Dendritic cell treated with granulocyte-macrophage colony-stimulating factor and Interleukin-4, amounts not matched to agents 40 ng/mL and 50 ng/mL, for 4 days (primary cell): ENCODE measurements around the gene PDCD7.
"Not testable (repeated sequence)": the region's sequence is repeated elsewhere in the genome, so short reads cannot be mapped to it uniquely, and the experiment has no call there.

Source experiments
- H3K27ac Mint-ChIP-seq: one replicate; pipeline ENCODE4 v1.8.0; 2022; ENCODE audit warnings: mild to moderate bottlenecking, mixed read lengths
- H3K27me3 Mint-ChIP-seq: one replicate; pipeline ENCODE4 v1.8.0; 2022; ENCODE audit warnings: mild to moderate bottlenecking, mixed read lengths
- H3K36me3 Mint-ChIP-seq: one replicate; pipeline ENCODE4 v1.8.0; 2022; ENCODE audit warnings: low read depth, mixed read lengths
- H3K4me1 Mint-ChIP-seq: one replicate; pipeline ENCODE4 v1.8.0; 2022; ENCODE audit warnings: low read depth, mixed read lengths
- H3K4me3 Mint-ChIP-seq: one replicate; pipeline ENCODE4 v1.8.0; 2022; ENCODE audit warnings: mild to moderate bottlenecking, moderate library complexity, mixed read lengths
- H3K9me3 Mint-ChIP-seq: one replicate; pipeline ENCODE4 v1.8.0; 2022; ENCODE audit warnings: mixed read lengths
- intact Hi-C: fragments of 100-400 bp; cut with micrococcal nuclease; formaldehyde crosslinking; loops from one replicate; pipeline ENCODE4 v1.15.0; 2022

Gene PDCD7

DNA sequence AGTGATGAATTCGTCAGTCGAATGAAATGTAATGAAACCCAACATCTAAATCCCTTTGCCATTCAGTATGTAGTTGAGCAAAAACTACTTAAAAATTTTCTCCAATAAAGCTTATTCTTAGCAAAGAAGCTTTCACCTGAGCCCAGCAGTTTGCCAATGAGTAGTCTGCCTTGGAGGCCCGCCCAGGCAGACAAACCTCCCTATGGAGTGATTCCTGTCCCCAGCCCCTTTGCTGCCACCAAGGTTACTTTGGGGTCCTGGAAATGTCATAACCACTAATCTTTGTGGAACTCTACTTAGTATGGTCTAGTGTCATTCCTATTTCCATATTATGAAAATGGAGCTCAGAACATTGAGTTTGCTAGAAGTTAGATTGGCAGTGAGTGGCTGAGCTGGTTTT is 30.7 kb downstream of the PDCD7 start:
- Mint-ChIP-seq H3K4me1 (peaks cover 16% of the 10 kb centered on the region), H3K27ac (no peak overlapping the region), H3K9me3 (no peaks in the 10 kb centered on the region), H3K36me3 (peaks cover 94% of the 10 kb centered on the region), H3K27me3 (no peaks in the 10 kb centered on the region), H3K4me3 (no peak overlapping the region)
- intact Hi-C loops = loop anchor here (5.0 kb wide), 1 partner anchor 371 kb away; no protein-coding TSS in a partner anchor

DNA sequence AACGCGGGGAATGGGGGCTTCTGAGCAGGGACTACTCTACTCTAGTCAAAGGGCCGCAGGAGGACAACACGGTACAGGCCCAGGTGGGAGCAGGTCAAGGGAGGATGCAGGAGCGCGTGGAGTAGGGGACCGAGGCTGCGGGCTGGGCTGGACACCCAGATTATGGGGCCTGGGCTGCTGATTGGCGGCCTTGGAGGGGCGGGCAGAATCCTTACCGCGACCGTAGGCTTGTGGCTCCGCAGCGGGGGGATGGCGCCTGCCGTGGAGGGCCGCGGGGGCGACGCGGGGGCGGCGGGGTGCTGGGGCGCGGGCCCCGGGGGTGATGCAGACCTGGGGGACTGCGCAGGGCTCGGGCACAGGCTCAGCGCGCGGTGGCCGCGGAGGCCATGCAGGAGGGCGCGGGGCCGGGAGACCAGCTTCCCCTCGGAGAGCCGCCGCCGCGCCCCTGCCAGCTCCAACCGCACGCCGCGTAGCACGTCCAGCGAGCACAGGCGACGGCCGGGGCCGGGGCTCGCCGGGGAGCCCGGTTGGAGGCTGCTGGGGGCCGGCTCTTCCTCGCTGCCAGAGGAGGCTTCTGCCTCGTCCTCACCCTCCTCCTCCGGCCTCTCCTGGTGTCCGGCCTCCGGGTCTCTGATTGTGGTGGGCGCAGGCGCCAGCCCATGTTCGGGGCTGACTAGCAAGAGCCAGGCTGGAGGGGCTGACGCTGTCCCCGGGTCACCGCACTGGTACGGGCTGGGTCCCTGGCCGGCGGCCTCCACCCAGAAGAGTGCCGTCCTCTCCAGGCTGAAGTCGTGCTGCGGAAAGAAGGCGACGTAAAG is 31.5 kb downstream of the PDCD7 start:
- Mint-ChIP-seq H3K4me3 (peak overlapping the region; percentile 30), H3K4me1 (peaks cover 16% of the 10 kb centered on the region), H3K27me3 (no peaks in the 10 kb centered on the region), H3K36me3 (peaks cover 94% of the 10 kb centered on the region), H3K9me3 (no peaks in the 10 kb centered on the region), H3K27ac (peak overlapping the region; percentile 84)
- intact Hi-C loops = loop anchor here (1.0 to 5.0 kb wide), 3 partner anchors 48 to 370 kb away; no protein-coding TSS in a partner anchor

DNA sequence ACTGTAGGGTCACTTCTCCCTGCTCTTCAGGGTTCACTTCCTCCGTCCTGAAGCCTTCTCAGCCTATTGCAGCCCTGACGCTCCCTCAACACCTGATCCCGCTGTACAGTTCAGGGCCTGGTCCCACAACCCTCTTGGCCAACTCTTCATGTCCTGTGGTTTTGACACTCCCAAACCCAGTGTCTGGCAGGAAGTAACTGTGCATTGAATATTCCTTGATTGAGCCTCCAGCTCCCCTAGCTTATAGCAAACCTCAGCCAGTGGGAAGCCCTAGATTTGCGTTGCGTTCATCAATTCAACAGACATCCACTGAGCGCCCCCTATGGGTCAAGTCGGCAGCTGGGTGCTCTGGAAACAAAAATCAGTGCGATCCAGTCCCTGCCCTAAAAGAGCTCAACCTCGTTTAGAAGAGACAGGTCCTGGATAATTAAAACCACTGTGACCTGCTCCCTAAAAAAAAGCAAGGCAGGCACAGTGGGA is 32.2 kb downstream of the PDCD7 start:
- intact Hi-C loops = loop anchor here (1.0 to 5.0 kb wide), 3 partner anchors 47 to 369 kb away; no protein-coding TSS in a partner anchor
- Mint-ChIP-seq H3K4me1 (peaks cover 16% of the 10 kb centered on the region), H3K36me3 (peaks cover 96% of the 10 kb centered on the region), H3K4me3 (peak overlapping the region; percentile 52), H3K27ac (peak overlapping the region; percentile 84), H3K27me3 (no peaks in the 10 kb centered on the region), H3K9me3 (no peaks in the 10 kb centered on the region)

DNA sequence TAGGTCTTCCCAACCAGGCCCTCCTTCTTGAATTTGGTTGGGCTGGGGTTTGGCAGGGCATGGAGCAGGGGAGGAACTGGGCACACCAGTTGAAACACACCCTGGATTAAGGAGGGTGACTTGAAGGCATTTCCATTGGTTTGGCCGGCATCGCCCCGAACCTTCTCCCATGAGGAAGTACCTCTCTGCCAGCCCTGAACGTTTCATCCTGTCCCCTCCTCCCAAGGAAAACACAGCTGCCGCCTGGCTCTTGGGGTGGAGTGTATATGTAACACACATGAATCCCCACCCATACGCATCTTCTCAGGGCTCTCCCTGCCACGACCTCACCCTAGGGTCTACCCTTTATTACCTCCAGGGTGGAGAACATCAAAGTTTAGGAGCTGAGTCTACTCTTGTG is 33.2 kb downstream of the PDCD7 start:
- Mint-ChIP-seq H3K4me1 (peaks cover 16% of the 10 kb centered on the region), H3K36me3 (peaks cover 86% of the 10 kb centered on the region), H3K27me3 (no peaks in the 10 kb centered on the region), H3K27ac (no peak overlapping the region), H3K9me3 (no peaks in the 10 kb centered on the region), H3K4me3 (no peak overlapping the region)
- intact Hi-C loops = loop anchor here (2.0 to 5.0 kb wide), 2 partner anchors 68 to 368 kb away; no protein-coding TSS in a partner anchor

DNA sequence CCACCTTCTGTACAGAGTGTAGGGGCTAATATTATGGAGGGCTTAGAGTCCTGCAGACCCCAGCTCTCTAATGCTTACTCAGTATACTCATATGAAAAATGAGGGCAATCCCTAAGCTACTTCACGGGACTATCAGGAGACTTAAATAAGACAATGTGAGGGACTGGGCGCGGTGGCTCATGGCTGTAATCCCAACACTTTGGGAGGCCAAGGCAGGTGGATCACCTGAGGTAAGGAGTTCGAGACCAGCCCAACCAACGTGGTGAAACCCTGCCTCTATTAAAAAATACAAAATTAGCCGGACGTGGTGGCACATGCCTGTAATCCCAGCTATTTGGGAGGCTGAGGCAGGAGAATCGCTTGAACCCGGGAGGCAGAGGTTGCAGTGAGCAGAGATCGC is 33.8 kb downstream of the PDCD7 start:
- H3K4me3 Mint-ChIP-seq, H3K27me3 Mint-ChIP-seq, H3K9me3 Mint-ChIP-seq, H3K27ac Mint-ChIP-seq: not testable (repeated sequence)
- Mint-ChIP-seq H3K36me3 (peaks cover 80% of the 10 kb centered on the region), H3K4me1 (peaks cover 16% of the 10 kb centered on the region)
- intact Hi-C loops = loop anchor here (2.0 to 5.0 kb wide), 2 partner anchors 67 to 368 kb away; no protein-coding TSS in a partner anchor

DNA sequence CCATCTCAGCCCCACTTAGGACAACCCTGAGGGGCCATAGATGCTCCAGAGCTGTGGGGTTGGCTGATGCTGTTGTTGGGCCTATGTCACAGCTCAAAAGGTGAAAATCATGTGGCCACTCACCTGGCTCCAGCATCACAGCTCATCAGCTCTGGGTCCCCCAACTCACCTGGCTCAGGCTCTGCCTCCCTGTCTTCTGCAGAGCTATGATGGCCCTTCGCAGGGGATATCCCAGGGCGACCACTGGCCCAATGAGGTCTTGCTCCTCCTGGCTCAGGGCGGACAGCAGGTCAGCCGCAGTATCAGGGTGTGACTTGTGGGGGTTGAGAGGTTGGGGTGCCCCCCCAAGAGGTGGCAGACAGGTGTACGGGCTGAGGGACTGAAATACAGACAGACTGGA is 34.3 kb downstream of the PDCD7 start:
- no peak overlapping the region for H3K27ac Mint-ChIP-seq
- H3K9me3 Mint-ChIP-seq = no peaks in the 10 kb centered on the region
- no peak overlapping the region for H3K4me3 Mint-ChIP-seq
- H3K36me3 Mint-ChIP-seq = peaks cover 78% of the 10 kb centered on the region
- H3K27me3 Mint-ChIP-seq = no peaks in the 10 kb centered on the region
- H3K4me1 Mint-ChIP-seq = peaks cover 16% of the 10 kb centered on the region
- intact Hi-C loops = no loop called here

DNA sequence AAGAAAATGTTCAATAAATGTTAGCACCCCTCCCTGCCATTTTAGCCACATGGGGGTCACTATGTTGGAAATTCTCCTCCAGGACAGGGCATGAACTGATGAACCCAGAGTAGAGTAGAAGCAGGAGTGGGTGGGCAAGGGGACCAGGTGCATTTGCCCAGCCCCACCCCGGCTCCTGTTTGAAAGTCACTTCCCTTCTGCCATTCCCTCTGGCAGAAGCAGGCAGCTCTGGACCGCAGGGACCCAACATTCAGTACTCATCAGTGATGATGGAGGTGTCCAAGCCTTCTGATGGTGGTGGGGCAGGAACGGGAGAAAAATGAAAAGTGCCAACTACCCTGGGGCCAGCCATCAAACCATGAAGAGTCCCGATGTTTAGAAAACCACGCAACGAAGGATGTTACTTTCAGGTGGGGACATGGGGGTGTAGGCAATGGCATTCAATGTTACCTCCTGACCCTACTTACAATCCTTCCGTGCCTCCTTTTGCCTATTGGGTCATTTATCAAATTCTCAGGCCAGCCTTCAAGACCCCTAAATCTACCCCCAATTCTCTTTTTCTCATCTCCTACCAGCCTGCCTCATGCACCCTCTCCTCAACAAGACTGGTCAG is 35.9 kb downstream of the PDCD7 start:
- Mint-ChIP-seq H3K4me3 (no peak overlapping the region), H3K4me1 (peaks cover 16% of the 10 kb centered on the region), H3K27ac (no peak overlapping the region), H3K27me3 (no peaks in the 10 kb centered on the region), H3K9me3 (no peaks in the 10 kb centered on the region), H3K36me3 (peaks cover 75% of the 10 kb centered on the region)
- intact Hi-C loops = no loop called here

DNA sequence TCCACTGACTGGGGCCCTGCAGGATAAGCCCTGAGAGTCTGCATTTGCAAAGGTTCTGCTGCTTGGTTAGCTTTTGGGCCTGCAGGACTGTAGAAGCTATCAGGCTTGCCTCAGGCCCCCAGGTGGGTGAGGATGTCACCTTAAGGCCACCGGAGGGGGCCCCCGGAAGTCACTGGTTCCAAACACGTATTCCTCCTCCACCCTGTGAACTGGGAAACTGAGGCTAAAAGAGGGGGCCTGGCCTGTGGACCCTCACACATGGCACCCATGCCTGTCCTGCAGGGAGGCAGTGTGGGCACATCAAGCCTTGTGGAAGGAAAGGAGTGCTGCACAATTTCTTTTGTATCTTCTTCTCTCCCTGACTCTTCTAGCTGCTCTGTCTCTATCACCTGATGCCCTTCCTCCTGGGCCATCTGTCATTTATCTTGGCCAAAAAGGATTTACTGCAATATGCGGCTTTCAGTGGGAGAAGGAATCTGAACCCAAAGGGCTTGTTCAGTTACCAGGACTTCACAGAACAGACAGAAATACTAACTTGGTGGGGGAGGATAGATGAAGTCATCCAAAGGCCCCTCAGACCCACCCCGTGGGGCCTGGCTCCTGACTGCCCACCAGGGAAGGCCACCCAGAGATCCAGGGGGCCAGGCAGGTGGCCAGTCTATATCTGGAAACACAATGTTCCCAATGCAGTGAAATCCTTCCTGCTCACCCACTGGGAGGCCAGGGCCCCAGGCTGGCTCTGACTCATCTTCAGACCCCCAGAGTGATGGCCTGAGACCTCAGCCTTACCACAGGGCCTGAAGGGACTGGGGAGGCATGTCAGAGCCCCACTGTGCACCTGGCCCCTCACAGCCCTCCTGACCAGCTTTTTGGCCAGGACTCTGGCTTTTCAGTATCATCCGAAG is 36.9 kb downstream of the PDCD7 start:
- Mint-ChIP-seq H3K4me1 (peaks cover 14% of the 10 kb centered on the region), H3K36me3 (peaks cover 65% of the 10 kb centered on the region), H3K27ac (no peak overlapping the region), H3K9me3 (no peaks in the 10 kb centered on the region), H3K27me3 (no peaks in the 10 kb centered on the region), H3K4me3 (no peak overlapping the region)
- intact Hi-C loops = no loop called here

DNA sequence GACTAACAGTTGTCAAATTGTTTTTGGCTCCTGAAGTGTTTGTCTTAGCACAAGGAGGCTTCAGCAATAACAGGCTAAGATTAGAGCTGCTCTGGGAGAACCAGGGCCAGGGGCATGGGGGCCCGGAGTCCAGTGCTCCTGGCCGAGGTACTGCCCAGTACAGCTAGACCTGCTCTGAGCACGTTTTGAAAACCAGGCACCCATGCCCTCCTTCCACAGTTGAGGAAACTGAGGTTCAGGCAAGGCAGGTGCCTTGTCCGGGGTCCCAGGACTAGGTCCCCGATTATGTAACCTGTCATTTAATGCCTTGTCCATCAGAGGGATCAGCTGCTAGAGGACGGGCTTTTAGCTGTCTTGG is 37.9 kb downstream of the PDCD7 start:
- no peak overlapping the region for H3K27ac Mint-ChIP-seq
- H3K4me3 Mint-ChIP-seq = no peak overlapping the region
- H3K36me3 Mint-ChIP-seq = peaks cover 58% of the 10 kb centered on the region
- H3K9me3 Mint-ChIP-seq = no peaks in the 10 kb centered on the region
- no peaks in the 10 kb centered on the region for H3K27me3 Mint-ChIP-seq
- peaks cover 4% of the 10 kb centered on the region for H3K4me1 Mint-ChIP-seq
- intact Hi-C loops = no loop called here

DNA sequence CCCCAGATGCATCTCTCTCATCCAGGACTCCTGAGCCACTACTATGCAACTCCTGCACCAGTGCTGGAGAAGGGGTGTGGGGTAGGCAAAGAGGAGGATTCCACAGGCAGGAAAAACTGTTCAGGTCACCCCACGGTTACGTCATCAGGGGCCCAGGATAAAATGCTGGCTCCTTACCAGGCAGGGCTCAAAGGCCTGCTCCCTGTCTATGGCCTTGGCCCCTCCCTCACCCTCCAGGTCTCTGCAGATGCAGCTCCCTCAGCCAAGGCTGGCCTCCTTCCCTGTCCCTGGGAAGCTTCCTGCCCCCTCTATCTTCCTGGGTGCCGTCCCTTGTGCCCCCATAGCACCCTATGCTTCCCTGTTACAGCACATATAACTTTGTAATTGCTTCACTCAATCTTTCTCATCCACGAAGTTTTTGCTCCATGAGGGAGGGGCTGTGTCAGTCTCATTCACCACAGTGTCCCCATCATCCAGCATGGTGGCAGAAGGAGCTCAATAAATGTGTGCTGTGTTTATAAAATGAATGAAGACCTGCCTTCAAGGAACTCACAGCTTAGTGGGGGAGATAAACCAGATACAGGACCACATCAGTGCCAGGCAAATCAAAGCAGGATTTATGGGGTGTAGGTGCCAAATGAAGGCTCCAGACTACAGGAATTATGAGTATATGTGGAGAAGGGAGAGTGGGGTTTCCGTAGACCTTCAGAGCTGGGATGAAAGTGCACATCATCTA is 38.4 kb downstream of the PDCD7 start:
- H3K36me3 Mint-ChIP-seq = peaks cover 53% of the 10 kb centered on the region
- no peaks in the 10 kb centered on the region for H3K9me3 Mint-ChIP-seq
- intact Hi-C loops = no loop called here
- H3K27me3 Mint-ChIP-seq = no peaks in the 10 kb centered on the region
- no peak overlapping the region for H3K27ac Mint-ChIP-seq
- no peaks in the 10 kb centered on the region for H3K4me1 Mint-ChIP-seq
- no peak overlapping the region for H3K4me3 Mint-ChIP-seq

DNA sequence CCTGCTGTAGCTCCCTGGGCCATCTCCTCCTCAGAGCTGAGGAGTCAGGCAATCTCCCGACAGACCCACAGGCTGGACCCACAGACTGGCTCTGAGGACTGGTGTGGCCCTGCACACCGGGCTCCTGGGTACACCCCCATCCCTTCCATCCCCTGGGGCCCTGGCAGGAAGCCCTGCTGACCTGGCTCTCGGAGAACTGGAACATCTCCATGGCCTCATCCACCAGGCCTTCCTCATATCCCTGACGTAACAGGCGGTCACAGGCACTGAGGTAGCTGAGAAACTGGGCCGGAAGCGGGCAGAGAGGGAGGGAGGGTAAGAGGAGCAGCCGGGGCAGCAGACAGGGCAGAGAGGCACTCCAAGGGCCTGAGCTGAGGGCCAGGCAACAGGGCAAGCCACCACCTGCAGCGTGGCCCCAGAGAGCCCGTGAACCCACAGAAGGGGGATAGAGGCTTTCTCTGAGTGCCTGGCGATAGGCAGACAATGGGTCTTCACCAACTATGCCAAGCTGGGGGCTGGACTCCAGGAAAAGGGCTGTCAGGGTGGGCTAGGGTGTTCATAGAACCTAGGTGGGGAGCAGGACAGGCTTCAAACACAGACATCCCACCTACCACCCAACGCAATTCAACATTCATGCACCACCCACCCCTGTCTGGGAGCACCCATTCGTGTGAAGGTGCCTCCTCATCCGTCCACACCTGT is 39.2 kb downstream of the PDCD7 start:
- intact Hi-C loops = no loop called here
- no peak overlapping the region for H3K27ac Mint-ChIP-seq
- H3K4me3 Mint-ChIP-seq = no peak overlapping the region
- H3K27me3 Mint-ChIP-seq = no peaks in the 10 kb centered on the region
- H3K4me1 Mint-ChIP-seq = no peaks in the 10 kb centered on the region
- peaks cover 45% of the 10 kb centered on the region for H3K36me3 Mint-ChIP-seq
- H3K9me3 Mint-ChIP-seq = no peaks in the 10 kb centered on the region

DNA sequence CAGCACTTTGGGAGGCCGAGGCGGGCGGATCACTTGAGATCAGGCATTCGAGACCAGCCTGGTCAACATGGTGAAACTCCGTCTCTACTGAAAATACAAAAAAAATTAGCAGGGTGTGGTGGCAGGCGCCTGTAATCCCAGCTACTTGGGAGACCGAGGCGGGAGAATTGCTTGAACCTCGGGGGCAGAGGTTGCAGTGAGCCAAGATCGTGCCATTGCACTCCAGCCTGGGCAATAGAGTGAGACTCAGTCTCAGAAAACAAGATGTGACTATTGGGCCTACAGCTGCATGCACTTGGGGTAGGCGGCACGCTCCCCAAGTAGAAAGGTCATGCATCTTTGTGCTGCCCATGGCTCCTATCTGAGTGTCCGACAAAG is 39.8 kb downstream of the PDCD7 start:
- intact Hi-C loops, H3K4me1 Mint-ChIP-seq, H3K4me3 Mint-ChIP-seq, H3K27ac Mint-ChIP-seq, H3K9me3 Mint-ChIP-seq, H3K27me3 Mint-ChIP-seq: not testable (repeated sequence)
- H3K36me3 Mint-ChIP-seq = peaks cover 39% of the 10 kb centered on the region
